ENCODE measurements around the gene ERRFI1.
"Not testable (repeated sequence)": the region's sequence is repeated elsewhere in the genome, so short reads cannot be mapped to it uniquely, and the experiment has no call there.

Gene ERRFI1

GRCh38 chr1:8053878-8054567, 27.9 kb upstream of the ERRFI1 start:
- peak overlapping the region in 1 of 2 donors; percentile 37 for H3K27ac ChIP-seq
- TF ChIP-seq, protein P1, sequence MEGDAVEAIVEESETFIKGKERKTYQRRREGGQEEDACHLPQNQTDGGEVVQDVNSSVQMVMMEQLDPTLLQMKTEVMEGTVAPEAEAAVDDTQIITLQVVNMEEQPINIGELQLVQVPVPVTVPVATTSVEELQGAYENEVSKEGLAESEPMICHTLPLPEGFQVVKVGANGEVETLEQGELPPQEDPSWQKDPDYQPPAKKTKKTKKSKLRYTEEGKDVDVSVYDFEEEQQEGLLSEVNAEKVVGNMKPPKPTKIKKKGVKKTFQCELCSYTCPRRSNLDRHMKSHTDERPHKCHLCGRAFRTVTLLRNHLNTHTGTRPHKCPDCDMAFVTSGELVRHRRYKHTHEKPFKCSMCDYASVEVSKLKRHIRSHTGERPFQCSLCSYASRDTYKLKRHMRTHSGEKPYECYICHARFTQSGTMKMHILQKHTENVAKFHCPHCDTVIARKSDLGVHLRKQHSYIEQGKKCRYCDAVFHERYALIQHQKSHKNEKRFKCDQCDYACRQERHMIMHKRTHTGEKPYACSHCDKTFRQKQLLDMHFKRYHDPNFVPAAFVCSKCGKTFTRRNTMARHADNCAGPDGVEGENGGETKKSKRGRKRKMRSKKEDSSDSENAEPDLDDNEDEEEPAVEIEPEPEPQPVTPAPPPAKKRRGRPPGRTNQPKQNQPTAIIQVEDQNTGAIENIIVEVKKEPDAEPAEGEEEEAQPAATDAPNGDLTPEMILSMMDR (IDR thresholded peaks at IDR 0.05): no peak
- H3K4me3 ChIP-seq: no peak overlapping the region
- no peak for DNase-seq (ENCODE audit: low spot score)

DNA sequence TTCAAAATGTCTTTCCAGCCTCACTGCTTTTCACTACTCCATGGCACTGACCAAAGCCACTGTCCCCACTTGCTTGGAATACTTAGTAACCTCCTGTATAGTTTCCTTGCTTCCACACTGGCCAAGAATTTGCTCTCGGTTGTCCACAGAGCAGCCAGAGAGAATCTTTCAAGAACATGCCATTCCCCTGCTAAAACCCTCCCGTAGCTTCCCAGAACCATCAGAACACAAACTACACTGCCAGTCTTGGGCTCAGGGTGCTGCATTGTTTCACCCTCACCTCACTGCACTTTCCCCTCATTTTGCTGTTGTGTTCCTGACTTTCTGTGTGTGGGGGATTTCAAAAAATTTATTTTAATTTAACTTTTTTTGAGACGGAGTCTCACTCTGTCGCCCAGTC, 25.5 kb upstream of the ERRFI1 start:
- DNase-seq (ENCODE audit: low spot score): no peak
- TF ChIP-seq, protein P1 (IDR thresholded peaks at IDR 0.05): no peak
- Histone ChIP-seq H3K4me3 (no peak overlapping the region), H3K27ac (no peak overlapping the region)

- not testable (repeated sequence) for H3K4me3 ChIP-seq; H3K27ac ChIP-seq; DNase-seq (ENCODE audit: low spot score)
Measured at GRCh38 chr1:8049229-8049628, 23.1 kb upstream of the ERRFI1 start.

GRCh38 chr1:8047686-8048445, 21.8 kb upstream of the ERRFI1 start:
- peak overlapping the region; percentile 59 to 74 for H3K27ac ChIP-seq
- no peak for DNase-seq (ENCODE audit: low spot score)
- H3K4me3 ChIP-seq: peak overlapping the region; percentile 0
- TF ChIP-seq, protein P1 (IDR thresholded peaks at IDR 0.05): no peak

DNA sequence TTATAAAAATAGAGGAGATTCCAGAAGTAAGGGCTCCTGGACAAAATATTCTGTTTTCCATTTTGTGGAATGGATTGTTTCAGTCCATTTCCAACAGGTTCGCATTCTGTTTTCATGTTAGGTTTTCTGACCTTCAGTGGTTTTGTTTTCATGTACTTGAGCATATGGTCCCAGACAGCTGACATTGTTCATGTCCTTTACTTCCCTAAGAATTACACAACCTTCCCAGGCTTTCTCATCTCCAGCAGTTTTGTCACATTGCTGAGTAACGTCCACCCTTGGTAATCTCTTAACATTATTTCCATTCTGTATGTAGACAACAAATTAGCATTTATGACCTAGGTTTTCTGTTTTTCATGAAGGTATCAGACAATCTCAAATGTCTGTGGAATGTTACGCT, 21.0 kb upstream of the ERRFI1 start:
- no peak for DNase-seq (ENCODE audit: low spot score)
- TF ChIP-seq, protein P1 (IDR thresholded peaks at IDR 0.05): no peak
- Histone ChIP-seq H3K27ac (peak overlapping the region; percentile 59 to 74), H3K4me3 (no peak overlapping the region)

DNA sequence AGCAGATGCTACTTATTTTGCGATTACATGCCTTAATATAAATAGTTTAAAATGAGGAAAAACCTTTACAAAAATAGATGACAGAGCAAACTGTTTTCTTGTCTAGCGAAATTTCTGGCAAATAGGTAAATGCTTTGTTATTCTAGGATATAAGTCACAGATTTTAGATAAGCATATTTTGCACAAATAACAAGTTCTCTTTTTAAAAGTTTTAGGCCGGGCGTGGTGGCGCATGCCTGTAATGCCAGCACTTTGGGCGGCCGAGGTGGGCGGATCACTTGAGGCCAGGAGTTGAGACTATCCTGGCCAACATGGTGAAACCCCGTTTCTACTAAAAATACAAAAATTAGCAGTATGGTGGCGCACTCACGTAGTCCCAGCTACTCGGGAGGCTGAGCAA, 20.3 kb upstream of the ERRFI1 start:
- TF ChIP-seq, protein P1 (IDR thresholded peaks at IDR 0.05): no peak
- H3K27ac ChIP-seq: no peak overlapping the region
- no peak overlapping the region for H3K4me3 ChIP-seq
- DNase-seq (ENCODE audit: low spot score): no peak

DNA sequence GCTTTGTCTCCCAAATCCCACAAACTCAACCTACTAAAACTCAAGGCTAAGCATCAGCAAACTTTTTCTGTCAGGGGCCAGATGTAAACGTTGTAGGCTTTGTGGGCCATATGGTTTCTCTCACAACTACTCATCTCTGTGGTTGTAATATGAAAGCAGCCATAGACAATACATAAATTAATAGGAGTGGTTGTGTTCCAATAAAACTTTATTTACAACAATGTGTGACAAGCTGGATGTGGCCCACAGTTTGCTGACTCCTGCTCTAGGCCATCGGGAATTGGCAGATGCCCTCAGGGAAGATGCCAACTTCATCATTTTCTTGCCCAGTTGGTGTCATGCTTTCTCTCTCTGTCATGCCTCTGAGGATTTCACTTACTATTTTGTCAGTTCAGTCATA, 17.5 kb upstream of the ERRFI1 start:
- Histone ChIP-seq H3K4me3 (no peak overlapping the region), H3K27ac (no peak overlapping the region)
- DNase-seq (ENCODE audit: low spot score): no peak
- TF ChIP-seq, protein P1 (IDR thresholded peaks at IDR 0.05): no peak
